K562 (cell line): ENCODE data around the gene ATP13A2. TPM values are rescaled to one million over a fixed set of nuclear protein-coding genes. Genes with fewer than 3 reads are reported as not detected.
A peak's percentile ranks its signal among the peaks of the same experiment; 100 is the strongest.

ENCODE experiments used
- ATAC-seq: fragments of 200-7000 bp; cut with Tn5 transposase; 3 replicates; pipeline ENCODE4 v1.9.1; 2020; ENCODE audit warnings: moderate library complexity
- BruUV-seq: library from RNA; stranded (reverse); fragments of 400-500 nt; replicated peaks from 2 replicates; lab custom pipeline; 2021; lab: Mats Ljungman, UMichigan
- CTCF ChIA-PET: fragments of 300-600 bp; formaldehyde crosslinking; extraction: SDS; loops from one replicate; lab custom pipeline; 2021; ENCODE audit warnings: low intra/inter-chr PET ratio; lab: Yijun Ruan, JAX
- POLR2A ChIA-PET: fragments of 300-600, 350-650 bp; sonication (Branson Sonifier 250); formaldehyde crosslinking; extraction: SDS; loops from one replicate; lab custom pipeline; 2021; ENCODE audit warnings: antibody characterized with exemption, inconsistent platforms; lab: Yijun Ruan, JAX
- DNase-seq, 4 experiments: peaks; one replicate each; pipeline versions ENCODE4 v3.0.0 to v3.0.0-alpha.2; 2011 to 2018; ENCODE audit warnings: low spot score in 3 of 4, mixed read lengths in 3 of 4; ENCODE audit errors: extremely low read depth in 1 of 4
- FAIRE-seq: peaks from 2 replicates; lab custom pipeline; 2011; peaks lifted over from hg19 to GRCh38; lab: Jason Lieb, UNC
- H2AFZ ChIP-seq: 2 replicates; pipeline ENCODE4 v1.6.0; 2011; ENCODE audit warnings: low read depth, low read length, control low read depth, inconsistent platforms
- H3K27ac ChIP-seq: fragments of 200-600 bp; 3 replicates; pipeline ENCODE4 v1.8.0; 2011; ENCODE audit warnings: low read depth, mild to moderate bottlenecking, control low read depth, inconsistent platforms, low read length, moderate library complexity, mixed read lengths; ENCODE audit errors: extremely low read depth
- H3K27me3 ChIP-seq, 2 experiments: fragments of 300-600 bp in 1 of 2; 2 replicates in 1 of 2; 3 replicates in 1 of 2; pipeline versions ENCODE4 v1.6.0 to v1.8.0; 2011; ENCODE audit warnings: inconsistent platforms in 2 of 2, low read length in 2 of 2, mild to moderate bottlenecking in 1 of 2, mixed read lengths in 1 of 2, moderate library complexity in 1 of 2; ENCODE audit not compliant: control insufficient read depth in 2 of 2, insufficient read depth in 2 of 2
- H3K36me3 ChIP-seq: fragments of 300-600 bp; 3 replicates; pipeline ENCODE4 v1.8.0; 2011; ENCODE audit warnings: mild to moderate bottlenecking, low read length, inconsistent platforms; ENCODE audit not compliant: control insufficient read depth, insufficient read depth
- H3K4me1 ChIP-seq, 2 experiments: fragments of 200-600 bp in 1 of 2; replicated peaks in 1 of 2; 2 replicates in 1 of 2; 3 replicates in 1 of 2; pipeline versions ENCODE4 v1.5.1 to v1.8.0; 2011; ENCODE audit warnings: inconsistent platforms in 2 of 2, low read length in 2 of 2, mild to moderate bottlenecking in 1 of 2, mixed read lengths in 1 of 2, moderate library complexity in 1 of 2; ENCODE audit not compliant: control insufficient read depth in 2 of 2, insufficient read depth in 2 of 2
- H3K4me2 ChIP-seq: 2 replicates; pipeline ENCODE4 v1.6.1; 2011; ENCODE audit warnings: low read length, control low read depth, inconsistent platforms, mixed read lengths; ENCODE audit not compliant: insufficient read depth
- H3K4me3 ChIP-seq: fragments of 200-600 bp; sonication (generic), shearing (Covaris generic); 2 replicates; pipeline ENCODE4 v1.5.1; 2016; ENCODE audit warnings: control low read depth, inconsistent platforms
- H3K79me2 ChIP-seq: fragments of 200-600 bp; 3 replicates; pipeline ENCODE4 v1.8.0; 2011; ENCODE audit warnings: low read length, inconsistent platforms; ENCODE audit not compliant: control insufficient read depth, insufficient read depth
- H3K9ac ChIP-seq, 2 experiments: 2 replicates each; pipeline versions ENCODE4 v1.6.0 to v1.6.1; 2011; ENCODE audit warnings: low read depth in 2 of 2, low read length in 2 of 2, control low read depth in 1 of 2, inconsistent platforms in 1 of 2, mild to moderate bottlenecking in 1 of 2, mixed read lengths in 1 of 2; ENCODE audit not compliant: insufficient read depth in 1 of 2
- H3K9me1 ChIP-seq: one replicate; pipeline ENCODE4 v1.6.0; 2011; ENCODE audit warnings: inconsistent platforms, mild to moderate bottlenecking, low read length, moderate library complexity; ENCODE audit not compliant: control insufficient read depth, insufficient read depth
- H3K9me3 ChIP-seq: replicated peaks from 2 replicates; pipeline ENCODE4 v1.5.1; 2011; ENCODE audit warnings: low read depth, low read length, inconsistent platforms; ENCODE audit not compliant: control insufficient read depth, insufficient read depth
- H4K20me1 ChIP-seq: replicated peaks from 2 replicates; pipeline ENCODE4 v1.6.1; 2011; ENCODE audit warnings: low read length, inconsistent platforms, mixed read lengths; ENCODE audit not compliant: control insufficient read depth, insufficient read depth
- FOXM1 ChIP-seq, 2 experiments: fragments of 450-650 bp in 1 of 2; sonication (generic) in 1 of 2; formaldehyde crosslinking in 1 of 2; IDR thresholded peaks; 2 replicates each; pipeline versions ENCODE4 v1.6.1 to v1.9.0; 2017 to 2022; ENCODE audit warnings: low read depth in 2 of 2, mild to moderate bottlenecking in 2 of 2, missing genetic modification reagents in 1 of 2, moderate library complexity in 1 of 2
- POLR2B ChIP-seq: fragments of 450-650 bp; IDR thresholded peaks from 2 replicates; pipeline ENCODE4 v1.6.1; 2018; ENCODE audit warnings: low read depth; ENCODE audit not compliant: partially characterized antibody
- POLR2G ChIP-seq: fragments of 200-400 bp; formaldehyde crosslinking; IDR thresholded peaks from 2 replicates; pipeline ENCODE4 v1.6.1; 2017; ENCODE audit warnings: low read depth, mild to moderate bottlenecking, antibody characterized with exemption, low read length, moderate library complexity
- ZKSCAN1 ChIP-seq: fragments of 150-350 bp; IDR thresholded peaks from 2 replicates; pipeline ENCODE4 v1.6.1; 2016; ENCODE audit warnings: low read depth, low read length
- WGBS: fragments of 100-300 bp; shearing (Covaris generic); methylation state at CpG from one replicate; pipeline ENCODE4 v1.1.6; 2016; ENCODE audit warnings: low coverage, mixed read lengths; ENCODE audit not compliant: insufficient coverage; ENCODE audit errors: missing lambda C conversion rate; 5-methylcytosine and 5-hydroxymethylcytosine counted together
- in situ Hi-C: fragments of 300-500 bp; cut with MboI; formaldehyde crosslinking; loops from 4 replicates; pipeline ENCODE4 v1.15.0; 2018; ENCODE audit warnings: inconsistent platforms, mixed read lengths
- intact Hi-C: fragments of 100-400 bp; cut with micrococcal nuclease; formaldehyde crosslinking; loops from 2 replicates; pipeline ENCODE4 v1.14.2; 2022
- polyA plus RNA-seq, 8 experiments: library from polyadenylated mRNA; depleted of rRNA in 4 of 8; stranded (reverse) in 5 of 8; unstranded in 3 of 8; fragments of >200 nt; fragmentation: Nextera tagmentation in 2 of 8; fragmentation: Illumina TruSeq in 1 of 8; extraction: Ambion mirVana in 2 of 8; extraction: Trizol in 1 of 8; gene quantifications; 2 replicates each; pipeline versions ENCODE4 v1.2.1 to v1.2.3, GENCODE V29; 2011 to 2014; ENCODE audit warnings: inconsistent platforms in 1 of 8, missing spikeins in 1 of 8
- total RNA-seq, 7 experiments: library from RNA; depleted of rRNA in 6 of 7; stranded (reverse); fragments of >200 nt in 6 of 7; fragmentation: Illumina TruSeq in 2 of 7; extraction: Trizol in 2 of 7; gene quantifications; 2 replicates each; pipeline versions ENCODE4 v1.2.1 to v1.2.3, GENCODE V29; 2011 to 2021; ENCODE audit warnings: low replicate concordance in 1 of 7

Gene ATP13A2
- total and polyA plus RNA-seq, 9 of the 15 experiments (the other 6 are each of a cell fraction or from before 2014, with no cell fraction given) = 0.36 to 56.3 (median 16.3) TPM

DNA sequence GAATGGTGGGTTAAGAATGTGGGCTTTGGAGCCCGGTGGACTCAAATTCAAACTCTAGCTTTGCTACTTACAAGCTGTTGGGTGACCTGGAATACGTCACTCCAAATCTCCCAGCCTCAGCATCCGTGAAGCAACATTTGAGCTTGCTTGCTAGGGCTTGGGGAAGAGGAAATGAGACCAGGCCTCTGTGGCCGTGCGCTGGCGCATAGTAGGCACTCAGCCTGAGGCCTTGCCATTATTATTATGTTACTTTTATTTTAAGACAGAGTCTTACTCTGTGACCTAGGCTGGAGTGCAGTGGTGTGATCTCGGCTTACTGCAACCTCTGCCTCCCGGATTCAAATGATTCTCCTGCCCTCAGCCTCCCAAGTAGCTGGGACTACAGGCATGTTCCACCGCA is 19.1 kb downstream of the ATP13A2 start:
- H2AFZ ChIP-seq = no peak overlapping the region
- H3K4me3 ChIP-seq = no peak overlapping the region
- peaks cover 0 to 25% of the 10 kb centered on the region in 2 experiments; a peak in 1 of 5 replicates for H3K4me1 ChIP-seq
- peaks cover 7% of the 10 kb centered on the region; the same call in 1 of the 3 replicates for H3K36me3 ChIP-seq
- H3K4me2 ChIP-seq = no peak overlapping the region
- intact Hi-C loops = no loop called here
- peak; percentile 6 for FAIRE-seq
- no peak overlapping the region for H3K27ac ChIP-seq
- no peaks in the 10 kb centered on the region; the same call in 1 of the 2 replicates for H4K20me1 ChIP-seq
- CTCF ChIA-PET = no interaction called here
- no peaks in the 10 kb centered on the region for H3K27me3 ChIP-seq
- no peaks in the 10 kb centered on the region for H3K9me3 ChIP-seq
- DNase-seq = no peak
- no peak for ATAC-seq
- POLR2A ChIA-PET = interaction anchor here (1.1 to 1.2 kb wide), 2 partner anchors 9 to 87 kb away, joined by 3 read pairs; no protein-coding TSS in a partner anchor
- in situ Hi-C loops = no loop called here
- no peak for TF ChIP-seq POLR2B
- peak; percentile 95 for TF ChIP-seq ZKSCAN1
- peaks cover 2% of the 10 kb centered on the region for H3K9me1 ChIP-seq
- no peaks in the 10 kb centered on the region for H3K79me2 ChIP-seq
- WGBS = 78% methylated on average over 9 of the region's 9 CpGs
- H3K9ac ChIP-seq = no peak overlapping the region
- no TSS peak for BruUV-seq

DNA sequence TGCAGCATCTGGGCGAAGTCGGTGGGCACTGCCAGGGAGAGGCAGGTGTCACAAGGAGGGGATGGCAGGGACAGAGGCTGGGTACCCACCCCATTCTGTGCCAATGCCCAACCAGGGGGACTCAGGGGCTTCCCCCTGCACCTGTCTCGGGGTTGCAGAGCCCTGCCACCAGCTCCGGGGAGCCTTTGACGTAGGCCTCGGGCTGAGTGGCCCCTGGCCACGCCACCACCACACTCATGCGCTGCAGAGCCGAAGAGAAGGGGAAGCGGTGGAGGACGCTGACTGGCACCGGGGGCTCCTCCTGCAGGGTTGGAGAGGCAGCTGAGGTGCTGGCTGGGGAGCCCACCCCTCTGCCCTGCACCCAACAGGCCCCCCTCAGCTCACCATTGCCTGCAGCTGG is 19.6 kb downstream of the ATP13A2 start:
- CTCF ChIA-PET = no interaction called here
- Histone ChIP-seq H3K4me3 (no peak overlapping the region), H2AFZ (no peak overlapping the region), H3K36me3 (peaks cover 10% of the 10 kb centered on the region; the same call in 1 of the 3 replicates), H3K9me3 (no peaks in the 10 kb centered on the region), H3K79me2 (no peaks in the 10 kb centered on the region), H3K27me3 (no peaks in the 10 kb centered on the region), H4K20me1 (no peaks in the 10 kb centered on the region; the same call in 1 of the 2 replicates), H3K4me2 (no peak overlapping the region), H3K4me1 (peaks cover 0 to 25% of the 10 kb centered on the region in 2 experiments; a peak in 1 of 5 replicates), H3K9ac (peak overlapping the region in 1 of 2 experiments; percentile 32; a peak in 1 of 4 replicates), H3K27ac (no peak overlapping the region), H3K9me1 (peaks cover 4% of the 10 kb centered on the region)
- TF ChIP-seq FOXM1 (IDR thresholded peaks at IDR 0.05; ENCODE audit: low read depth) = no peak
- no peak for TF ChIP-seq FOXM1 (CRISPR knock-in tag; IDR thresholded peaks at IDR 0.05; ENCODE audit: low read depth)
- peak; percentile 53 for TF ChIP-seq POLR2G
- intact Hi-C loops (no loop called here), in situ Hi-C loops (no loop called here)
- WGBS = 81% methylated on average over 12 of the region's 12 CpGs
- no peak for ATAC-seq
- POLR2A ChIA-PET = interaction anchor here (0.6 to 1.1 kb wide), 2 partner anchors 10 to 265 kb away, joined by 3 read pairs; no protein-coding TSS in a partner anchor
- DNase-seq = no peak
- FAIRE-seq = no peak
- BruUV-seq = no TSS peak
